IMR-90 (cell line): Measurements from ENCODE around the gene ACAA2. TPM values are rescaled to one million over a fixed set of nuclear protein-coding genes. Genes with fewer than 3 reads are reported as not detected.

Experiments
- ATAC-seq: fragments of 200-7000 bp; cut with Tn5 transposase; 2 replicates; pipeline ENCODE4 v1.9.1; 2020; ENCODE audit warnings: low read depth, mild to moderate bottlenecking, moderate library complexity
- BruUV-seq: library from RNA; stranded (reverse); fragments of 400-500 nt; replicated peaks from 2 replicates; lab custom pipeline; 2021; lab: Mats Ljungman, UMichigan
- CTCF ChIA-PET: fragments of 300-600 bp; formaldehyde crosslinking; extraction: SDS; loops from one replicate; lab custom pipeline; 2021; ENCODE audit warnings: antibody characterized with exemption; lab: Yijun Ruan, JAX
- POLR2A ChIA-PET: fragments of 300-600 bp; sonication (Branson Sonifier 250); formaldehyde crosslinking; loops from one replicate; lab custom pipeline; 2022; ENCODE audit warnings: antibody characterized with exemption; ENCODE audit not compliant: unreplicated experiment; lab: Charles Lee
- DNase-seq: peaks from one replicate; pipeline ENCODE4 v3.0.0; 2013
- H2AFZ ChIP-seq: replicated peaks from 2 replicates; pipeline ENCODE3; 2013; ENCODE audit warnings: low read length, mild to moderate bottlenecking; ENCODE audit not compliant: poor library complexity
- H2AK5ac ChIP-seq: 2 replicates; pipeline ENCODE4 v1.6.1; 2013; ENCODE audit warnings: low read depth, low read length, inconsistent platforms
- H2AK9ac ChIP-seq: replicated peaks from 2 replicates; pipeline ENCODE3; 2013; ENCODE audit warnings: mild to moderate bottlenecking, low read depth, low read length, moderate library complexity; ENCODE audit not compliant: poor library complexity
- H2BK120ac ChIP-seq: 2 replicates; pipeline ENCODE4 v1.6.1; 2013; ENCODE audit warnings: low read depth, low read length, inconsistent platforms
- H2BK15ac ChIP-seq: 3 replicates; pipeline ENCODE4 v1.6.1; 2013; ENCODE audit warnings: low read depth, low read length, inconsistent platforms
- H2BK20ac ChIP-seq: 2 replicates; pipeline ENCODE4 v1.6.1; 2013; ENCODE audit warnings: low read depth, mild to moderate bottlenecking, inconsistent platforms, low read length, moderate library complexity
- H2BK5ac ChIP-seq: 2 replicates; pipeline ENCODE4 v1.6.1; 2013; ENCODE audit warnings: mild to moderate bottlenecking, low read depth, low read length, inconsistent platforms; ENCODE audit not compliant: poor library complexity, severe bottlenecking
- H3K14ac ChIP-seq: replicated peaks from 2 replicates; pipeline ENCODE4 v1.6.1; 2013; ENCODE audit warnings: low read depth, low read length, inconsistent platforms
- H3K18ac ChIP-seq: 2 replicates; pipeline ENCODE4 v1.6.1; 2013; ENCODE audit warnings: low read depth, low read length, control low read depth
- H3K23ac ChIP-seq: 2 replicates; pipeline ENCODE4 v1.6.1; 2013; ENCODE audit warnings: low read depth, low read length, inconsistent platforms
- H3K27ac ChIP-seq: 2 replicates; pipeline ENCODE4 v1.5.1; 2013; ENCODE audit warnings: mild to moderate bottlenecking, control low read depth, low read length; ENCODE audit not compliant: insufficient read depth
- H3K27me3 ChIP-seq: 2 replicates; pipeline ENCODE4 v1.6.1; 2013; ENCODE audit warnings: low read length; ENCODE audit not compliant: control insufficient read depth, insufficient read depth
- H3K36me3 ChIP-seq: 2 replicates; pipeline ENCODE4 v1.6.1; 2013; ENCODE audit warnings: low read length, mixed read lengths; ENCODE audit not compliant: control insufficient read depth, insufficient read depth
- H3K4ac ChIP-seq: 2 replicates; pipeline ENCODE4 v1.6.1; 2013; ENCODE audit warnings: low read depth, low read length, inconsistent platforms
- H3K4me1 ChIP-seq: 2 replicates; pipeline ENCODE4 v1.6.1; 2013; ENCODE audit warnings: low read length, mixed read lengths; ENCODE audit not compliant: control insufficient read depth, insufficient read depth
- H3K4me2 ChIP-seq: 2 replicates; pipeline ENCODE4 v1.6.1; 2013; ENCODE audit warnings: low read depth, mild to moderate bottlenecking, control low read depth, low read length, moderate library complexity
- H3K4me3 ChIP-seq: 2 replicates; pipeline ENCODE4 v1.5.1; 2013; ENCODE audit warnings: low read depth, mild to moderate bottlenecking, control low read depth, low read length, moderate library complexity; ENCODE audit not compliant: insufficient read depth
- H3K56ac ChIP-seq: 2 replicates; pipeline ENCODE4 v1.6.1; 2013; ENCODE audit warnings: low read length, inconsistent platforms; ENCODE audit not compliant: insufficient read depth; ENCODE audit errors: extremely low read depth
- H3K79me1 ChIP-seq, 2 experiments: 2 replicates each; pipeline ENCODE4 v1.6.1; 2013; ENCODE audit warnings: low read length in 2 of 2, inconsistent platforms in 1 of 2, low read depth in 1 of 2
- H3K9ac ChIP-seq: 2 replicates; pipeline ENCODE4 v1.6.1; 2013; ENCODE audit warnings: low read depth, low read length, control low read depth
- H3K9me1 ChIP-seq: 2 replicates; pipeline ENCODE4 v1.6.1; 2013; ENCODE audit warnings: low read length, inconsistent platforms; ENCODE audit not compliant: insufficient read depth
- H3K9me3 ChIP-seq: 2 replicates; pipeline ENCODE4 v1.6.1; 2013; ENCODE audit warnings: low read length; ENCODE audit not compliant: control insufficient read depth, insufficient read depth
- H4K20me1 ChIP-seq: 2 replicates; pipeline ENCODE4 v1.6.1; 2013; ENCODE audit warnings: low read length, inconsistent platforms; ENCODE audit not compliant: insufficient read depth
- H4K5ac ChIP-seq: 2 replicates; pipeline ENCODE4 v1.6.1; 2013; ENCODE audit warnings: mild to moderate bottlenecking, low read depth, low read length, control low read depth
- H4K8ac ChIP-seq, 2 experiments: 2 replicates each; pipeline ENCODE4 v1.6.1; 2013; ENCODE audit warnings: low read depth in 2 of 2, low read length in 2 of 2, control low read depth in 1 of 2, inconsistent platforms in 1 of 2
- H4K91ac ChIP-seq: 2 replicates; pipeline ENCODE4 v1.6.1; 2013; ENCODE audit warnings: low read depth, low read length, inconsistent platforms; ENCODE audit not compliant: insufficient read depth
- BHLHE40 ChIP-seq: fragments of 150-350 bp; IDR thresholded peaks from 2 replicates; pipeline ENCODE4 v1.6.1; 2016; ENCODE audit warnings: mild to moderate bottlenecking, low read depth, low read length
- CHD1 ChIP-seq: IDR thresholded peaks from 2 replicates; pipeline ENCODE4 v1.6.1; 2012; ENCODE audit warnings: low read depth, low read length, improper control_type of control experiment
- ELK1 ChIP-seq: fragments of 150-350 bp; IDR thresholded peaks from 2 replicates; pipeline ENCODE4 v1.6.1; 2016; ENCODE audit warnings: low read depth, mild to moderate bottlenecking, low read length, moderate library complexity, borderline replicate concordance
- RFX5 ChIP-seq: IDR thresholded peaks from 2 replicates; pipeline ENCODE4 v1.8.0; 2012; ENCODE audit warnings: low read depth, mild to moderate bottlenecking, low read length, moderate library complexity
- WGBS, 2 experiments: methylation state at CpG; one replicate each; pipeline versions ENCODE4 v1.1.5 to v1.1.7; 2013; ENCODE audit warnings: missing lambda C conversion rate in 2 of 2; ENCODE audit not compliant: insufficient read length in 1 of 2; ENCODE audit errors: extremely low coverage in 2 of 2; 5-methylcytosine and 5-hydroxymethylcytosine counted together
- dilution Hi-C: fragments of 300-500 bp; cut with HindIII; formaldehyde crosslinking; loops from one replicate; pipeline ENCODE4 v1.14.3; 2018; ENCODE audit warnings: low sequenced_read_pairs; ENCODE audit not compliant: unreplicated experiment
- in situ Hi-C: fragments of 300-500 bp; cut with MboI; formaldehyde crosslinking; loops from 3 replicates; pipeline ENCODE4 v1.14.3; 2019; ENCODE audit warnings: low sequenced_read_pairs, inconsistent platforms, mixed read lengths
- intact Hi-C: fragments of 100-400 bp; cut with micrococcal nuclease; formaldehyde crosslinking; loops from 2 replicates; pipeline ENCODE4 v1.10.0; 2022
- polyA plus RNA-seq, 3 experiments: library from polyadenylated mRNA; depleted of rRNA; stranded (reverse); fragments of >200 nt; gene quantifications; 2 replicates each; pipeline ENCODE4 v1.2.3, GENCODE V29; 2012; ENCODE audit warnings: low replicate concordance in 1 of 3
- total RNA-seq: library from RNA; depleted of rRNA; stranded (reverse); fragments of >200 nt; gene quantifications from 2 replicates; pipeline ENCODE4 v1.2.3, GENCODE V29; 2012

Gene ACAA2
- total and polyA plus RNA-seq, 2 of the 4 experiments (the other 2 are of a cell fraction): 24.4 to 61.5 TPM

- no peak overlapping the region for H2AK5ac ChIP-seq
- no peaks in the 10 kb centered on the region for H3K4me1 ChIP-seq
- H3K23ac ChIP-seq: no peak overlapping the region
- ATAC-seq (no peak), DNase-seq (no peak)
- H3K9me1 ChIP-seq: no peaks in the 10 kb centered on the region
- no peak overlapping the region for H3K56ac ChIP-seq
- no peak overlapping the region for H3K14ac ChIP-seq
- no peak overlapping the region for H2BK15ac ChIP-seq
- no peak overlapping the region for H4K91ac ChIP-seq
- H4K8ac ChIP-seq: no peak overlapping the region
- no peak overlapping the region for H3K4ac ChIP-seq
- no peak overlapping the region for H2AK9ac ChIP-seq
- H3K79me1 ChIP-seq: no peaks in the 10 kb centered on the region
- no peak overlapping the region for H3K9ac ChIP-seq
- H2BK120ac ChIP-seq: no peak overlapping the region
- POLR2A ChIA-PET: no interaction called here
- in situ Hi-C loops (no loop called here), dilution Hi-C loops (no loop called here), intact Hi-C loops (no loop called here)
- WGBS, 2 experiments: 72% methylated on average over 3 of the region's 11 CpGs; no CpG with 5 or more reads in 1 of the 2 experiments
- no peaks in the 10 kb centered on the region for H4K20me1 ChIP-seq
- CTCF ChIA-PET: no interaction called here
- TF ChIP-seq RFX5 (no peak), ELK1 (no peak), BHLHE40 (no peak), CHD1 (no peak)
- no peak overlapping the region for H3K4me3 ChIP-seq
- H2AFZ ChIP-seq: no peak overlapping the region
- peaks cover 18% of the 10 kb centered on the region for H3K27me3 ChIP-seq
- H3K36me3 ChIP-seq: no peaks in the 10 kb centered on the region
- H4K5ac ChIP-seq: no peak overlapping the region
- no peak overlapping the region for H2BK20ac ChIP-seq
- no peak overlapping the region for H2BK5ac ChIP-seq
- H3K4me2 ChIP-seq: no peak overlapping the region
- no peak overlapping the region for H3K27ac ChIP-seq
- BruUV-seq: no TSS peak
- no peaks in the 10 kb centered on the region for H3K9me3 ChIP-seq
- no peak overlapping the region for H3K18ac ChIP-seq
These were observed 68.0 kb downstream of the ACAA2 start for GRCh38 chr18:49745045-49746014.
